ENCODE results near the gene LMF2.

The LMF2 gene

DNA sequence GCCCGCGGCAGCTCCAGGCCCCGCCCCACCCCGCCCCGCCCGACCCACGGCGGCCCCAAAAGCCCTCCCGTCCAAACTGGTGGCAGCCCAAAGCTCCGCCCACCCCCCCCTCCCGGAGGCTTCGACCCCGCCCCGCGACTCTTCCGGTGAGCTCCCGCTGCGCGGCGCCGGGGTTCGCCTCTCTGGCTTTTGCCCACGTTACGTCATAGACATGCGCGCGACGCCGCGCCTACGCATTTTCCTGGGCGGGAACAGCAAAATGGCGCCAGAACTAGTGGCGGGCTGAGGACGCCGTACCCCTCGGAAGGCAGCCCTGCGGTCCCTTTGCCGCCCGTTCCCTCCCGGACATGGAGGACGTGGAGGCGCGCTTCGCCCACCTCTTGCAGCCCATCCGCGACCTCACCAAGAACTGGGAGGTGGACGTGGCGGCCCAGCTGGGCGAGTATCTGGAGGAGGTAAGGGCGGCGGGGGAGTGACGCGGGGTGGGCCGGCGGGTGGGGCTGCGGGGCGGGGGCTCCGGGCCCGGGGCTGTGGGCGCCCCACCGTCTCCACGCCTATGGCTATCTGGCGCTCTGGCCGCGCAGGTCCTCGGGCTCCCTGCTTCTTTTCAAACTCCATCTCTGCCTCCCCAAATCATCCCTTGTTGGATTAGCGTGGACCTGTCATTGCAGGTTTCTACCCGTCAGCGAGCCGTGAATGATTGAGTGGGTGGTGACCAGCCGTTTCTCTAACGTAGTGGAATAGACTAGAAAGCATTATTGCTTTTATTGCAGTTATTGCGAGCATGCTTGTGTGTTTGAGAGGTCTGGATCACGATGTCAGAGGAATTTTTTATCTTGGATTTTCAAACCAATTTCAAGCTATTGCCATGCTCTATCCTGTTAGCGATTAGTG is 736 bp upstream of the LMF2 start, which contains the start of gene NCAPH2:
NCAPH2 (plus strand) TSS at position 234 of the 894 bp plus-strand sequence; CDS start at position 348, 114 bp downstream.
- H3K79me2 ChIP-seq (ENCODE audit: control insufficient read depth, low read length) = peaks cover 80% of the 10 kb centered on the region
- H3F3A ChIP-seq (ENCODE audit: control insufficient read depth, insufficient read depth) = no peaks in the 10 kb centered on the region
- no peaks in the 10 kb centered on the region for H3K9me2 ChIP-seq (replicated peaks; ENCODE audit: control insufficient read depth, low read length)
- H3K4me1 ChIP-seq (ENCODE audit: control insufficient read depth, low read length) = peaks cover 19% of the 10 kb centered on the region
- H3K27me3 ChIP-seq (ENCODE audit: control insufficient read depth, low read length) = no peaks in the 10 kb centered on the region
- peak within 1 kb of the TSS; percentile 100 for H3K4me3 ChIP-seq (ENCODE audit: low read length)
- no peaks in the 10 kb centered on the region for H3K9me3 ChIP-seq (ENCODE audit: control insufficient read depth, insufficient read depth, low read length)
- no peak for TF ChIP-seq EZH2phosphoT487 (IDR thresholded peaks at IDR 0.05; ENCODE audit: borderline replicate concordance, low read length)
- TF ChIP-seq, protein P1, sequence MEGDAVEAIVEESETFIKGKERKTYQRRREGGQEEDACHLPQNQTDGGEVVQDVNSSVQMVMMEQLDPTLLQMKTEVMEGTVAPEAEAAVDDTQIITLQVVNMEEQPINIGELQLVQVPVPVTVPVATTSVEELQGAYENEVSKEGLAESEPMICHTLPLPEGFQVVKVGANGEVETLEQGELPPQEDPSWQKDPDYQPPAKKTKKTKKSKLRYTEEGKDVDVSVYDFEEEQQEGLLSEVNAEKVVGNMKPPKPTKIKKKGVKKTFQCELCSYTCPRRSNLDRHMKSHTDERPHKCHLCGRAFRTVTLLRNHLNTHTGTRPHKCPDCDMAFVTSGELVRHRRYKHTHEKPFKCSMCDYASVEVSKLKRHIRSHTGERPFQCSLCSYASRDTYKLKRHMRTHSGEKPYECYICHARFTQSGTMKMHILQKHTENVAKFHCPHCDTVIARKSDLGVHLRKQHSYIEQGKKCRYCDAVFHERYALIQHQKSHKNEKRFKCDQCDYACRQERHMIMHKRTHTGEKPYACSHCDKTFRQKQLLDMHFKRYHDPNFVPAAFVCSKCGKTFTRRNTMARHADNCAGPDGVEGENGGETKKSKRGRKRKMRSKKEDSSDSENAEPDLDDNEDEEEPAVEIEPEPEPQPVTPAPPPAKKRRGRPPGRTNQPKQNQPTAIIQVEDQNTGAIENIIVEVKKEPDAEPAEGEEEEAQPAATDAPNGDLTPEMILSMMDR (IDR thresholded peaks at IDR 0.05; ENCODE audit: low read depth, low read length, poor library complexity, severe bottlenecking) = no peak
- peak within 1 kb of the TSS; percentile 68 for H3K27ac ChIP-seq (ENCODE audit: low read depth, low read length)
- peaks cover 14% of the 10 kb centered on the region; the same call in 1 of the 2 replicates for H4K20me1 ChIP-seq (ENCODE audit: control insufficient read depth, insufficient read depth, low read depth, low read length)
- peaks cover 58% of the 10 kb centered on the region for H3K36me3 ChIP-seq (ENCODE audit: control insufficient read depth, low read length)
- H3K4me2 ChIP-seq (ENCODE audit: low read length) = peak within 1 kb of the TSS; percentile 99

DNA sequence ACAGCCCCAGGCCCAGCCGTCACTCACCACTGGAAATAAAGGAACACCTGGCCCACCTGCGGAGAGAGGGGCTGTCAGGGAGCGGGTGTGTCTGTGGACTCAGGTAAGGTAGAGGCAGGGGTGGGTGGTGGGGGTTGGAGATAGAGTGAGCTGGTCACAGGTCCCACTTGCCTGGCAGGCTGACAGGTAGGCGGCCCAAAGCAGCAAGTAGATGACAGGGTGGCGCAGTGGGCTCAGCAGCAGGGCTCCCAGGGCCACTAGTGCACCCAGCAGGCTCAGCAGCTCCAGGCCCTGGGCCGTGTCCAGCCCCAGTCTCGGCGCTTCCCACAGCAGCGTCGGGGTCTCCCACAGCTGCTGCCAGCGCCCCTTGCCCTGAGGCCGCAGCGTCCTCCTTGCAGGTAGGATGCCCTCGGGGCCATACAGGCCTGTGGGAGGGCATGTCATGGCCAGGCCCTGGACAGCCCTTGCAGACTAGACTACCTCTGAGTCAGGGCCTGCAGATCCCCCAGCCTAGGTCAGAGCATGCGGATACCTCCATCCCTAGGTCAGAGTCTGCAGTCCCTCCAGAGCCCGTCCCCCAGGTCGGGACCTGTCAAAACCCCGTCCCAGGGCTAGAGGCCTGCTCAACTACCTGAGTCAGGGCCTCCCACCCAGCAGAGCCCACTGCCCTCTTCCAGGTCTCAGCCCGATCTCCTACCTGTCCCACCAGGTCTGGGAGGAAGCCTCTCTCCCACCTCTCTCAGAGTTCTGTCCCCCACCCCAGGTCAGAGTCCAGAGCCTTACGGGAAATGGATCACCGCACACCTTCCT is 686 bp downstream of the LMF2 start:
- Histone ChIP-seq H3K9me2 (replicated peaks; ENCODE audit: control insufficient read depth, low read length) (no peaks in the 10 kb centered on the region), H3K27ac (ENCODE audit: low read depth, low read length) (peak overlapping the region; percentile 68), H3K9me3 (ENCODE audit: control insufficient read depth, insufficient read depth, low read length) (no peaks in the 10 kb centered on the region), H3K36me3 (ENCODE audit: control insufficient read depth, low read length) (peaks cover 48% of the 10 kb centered on the region), H3F3A (ENCODE audit: control insufficient read depth, insufficient read depth) (no peaks in the 10 kb centered on the region), H4K20me1 (ENCODE audit: control insufficient read depth, insufficient read depth, low read depth, low read length) (peaks cover 10% of the 10 kb centered on the region; the same call in 1 of the 2 replicates), H3K79me2 (ENCODE audit: control insufficient read depth, low read length) (peaks cover 66% of the 10 kb centered on the region), H3K27me3 (ENCODE audit: control insufficient read depth, low read length) (no peaks in the 10 kb centered on the region), H3K4me2 (ENCODE audit: low read length) (peak overlapping the region; percentile 99), H3K4me1 (ENCODE audit: control insufficient read depth, low read length) (peaks cover 19% of the 10 kb centered on the region), H3K4me3 (ENCODE audit: low read length) (peak overlapping the region; percentile 100)
- no peak for TF ChIP-seq EZH2phosphoT487 (IDR thresholded peaks at IDR 0.05; ENCODE audit: borderline replicate concordance, low read length)
- TF ChIP-seq, protein P1 (IDR thresholded peaks at IDR 0.05; ENCODE audit: low read depth, low read length, poor library complexity, severe bottlenecking) = no peak

DNA sequence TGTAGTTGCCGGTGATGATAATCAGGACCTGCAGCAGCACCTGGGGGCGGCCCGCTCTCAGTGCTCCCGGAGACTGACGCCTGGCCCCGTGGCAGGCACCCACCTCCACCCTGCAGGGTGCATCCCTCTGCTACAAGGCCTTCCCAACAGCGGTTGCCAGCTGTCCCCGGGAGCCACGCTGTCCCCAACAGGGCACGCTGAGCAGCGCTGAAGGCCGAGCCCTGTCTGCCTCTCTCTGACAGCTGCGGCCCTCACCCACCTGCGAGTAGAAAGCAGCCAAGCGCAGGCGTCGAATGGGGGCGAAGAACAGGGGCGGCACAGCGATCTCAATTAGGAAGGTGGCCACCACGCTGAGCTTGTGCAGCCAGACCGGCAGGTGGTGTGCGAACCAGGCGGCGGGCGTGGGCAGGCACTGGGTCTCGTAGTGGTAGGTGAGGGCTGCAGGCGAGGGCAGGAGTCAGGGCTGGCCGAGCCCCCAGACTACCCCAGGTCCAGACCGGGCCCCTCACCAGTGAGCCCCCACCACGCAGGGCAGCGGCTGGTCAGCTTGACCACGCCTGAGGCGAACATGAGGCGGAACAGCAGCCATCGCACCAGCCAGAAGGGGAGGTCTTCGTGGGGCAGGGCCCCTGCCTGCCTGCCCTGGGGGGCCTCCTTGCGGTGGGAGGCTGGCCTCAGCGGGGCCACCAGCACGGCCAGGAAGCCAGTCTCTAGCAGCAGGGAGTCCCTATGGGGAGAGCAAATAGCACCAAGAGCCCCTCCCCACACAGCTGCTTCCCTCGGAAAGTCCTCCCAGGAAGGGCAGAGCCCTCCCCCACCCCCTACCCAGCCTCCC is 1.5 kb downstream of the LMF2 start:
- TF ChIP-seq, protein P1 (IDR thresholded peaks at IDR 0.05; ENCODE audit: low read depth, low read length, poor library complexity, severe bottlenecking) = no peak
- no peak for TF ChIP-seq EZH2phosphoT487 (IDR thresholded peaks at IDR 0.05; ENCODE audit: borderline replicate concordance, low read length)
- peaks cover 48% of the 10 kb centered on the region for H3K36me3 ChIP-seq (ENCODE audit: control insufficient read depth, low read length)
- H3K9me3 ChIP-seq (ENCODE audit: control insufficient read depth, insufficient read depth, low read length) = no peaks in the 10 kb centered on the region

More for the DNA sequence above, 1.5 kb downstream of the LMF2 start:
- Histone ChIP-seq H3K4me1 (ENCODE audit: control insufficient read depth, low read length) (peaks cover 19% of the 10 kb centered on the region), H3K4me3 (ENCODE audit: low read length) (peak overlapping the region; percentile 100), H3K4me2 (ENCODE audit: low read length) (peak overlapping the region; percentile 99), H3K27me3 (ENCODE audit: control insufficient read depth, low read length) (no peaks in the 10 kb centered on the region), H4K20me1 (ENCODE audit: control insufficient read depth, insufficient read depth, low read depth, low read length) (peaks cover 10% of the 10 kb centered on the region; the same call in 1 of the 2 replicates), H3K27ac (ENCODE audit: low read depth, low read length) (no peak overlapping the region), H3K79me2 (ENCODE audit: control insufficient read depth, low read length) (peaks cover 58% of the 10 kb centered on the region), H3K9me2 (replicated peaks; ENCODE audit: control insufficient read depth, low read length) (no peaks in the 10 kb centered on the region), H3F3A (ENCODE audit: control insufficient read depth, insufficient read depth) (no peaks in the 10 kb centered on the region)
